Iris pigment epithelial cell (primary cell): ENCODE results near the gene NLGN1.
"Not testable (repeated sequence)": the region's sequence is repeated elsewhere in the genome, so short reads cannot be mapped to it uniquely, and the experiment has no call there.

Source experiments
- DNase-seq: peaks from one replicate; pipeline ENCODE4 v3.0.0-alpha.2; 2011; ENCODE audit warnings: low read depth

Gene NLGN1

GRCh38 chr3:173553635-173554280 is 156.2 kb downstream of the NLGN1 start:
- DNase-seq, result peak; percentile 36

- no peak for DNase-seq
These were observed 159.0 kb downstream of the NLGN1 start for GRCh38 chr3:173556546-173556945.

GRCh38 chr3:173567997-173568396 is 170.5 kb downstream of the NLGN1 start:
- DNase-seq, result no peak

- no peak for DNase-seq
These were observed 171.1 kb downstream of the NLGN1 start for GRCh38 chr3:173568623-173569022.

- DNase-seq, result no peak
These were observed 186.0 kb downstream of the NLGN1 start for GRCh38 chr3:173583496-173583895.

- peak; percentile 21 for DNase-seq
These were observed 186.7 kb downstream of the NLGN1 start for GRCh38 chr3:173584093-173584837.

GRCh38 chr3:173584838-173585831 is 187.6 kb downstream of the NLGN1 start:
- DNase-seq, result peak; percentile 28

GRCh38 chr3:173586166-173586565 is 188.6 kb downstream of the NLGN1 start:
- DNase-seq, result no peak

GRCh38 chr3:173587055-173587454 is 189.5 kb downstream of the NLGN1 start:
- no peak for DNase-seq

GRCh38 chr3:173588556-173588955 is 191.0 kb downstream of the NLGN1 start:
- DNase-seq, result no peak

- no peak for DNase-seq
These were observed 191.6 kb downstream of the NLGN1 start for GRCh38 chr3:173589116-173589515.

GRCh38 chr3:173591401-173591800 is 193.9 kb downstream of the NLGN1 start:
- no peak for DNase-seq

GRCh38 chr3:173594881-173595280 is 197.3 kb downstream of the NLGN1 start:
- not testable (repeated sequence) for DNase-seq

GRCh38 chr3:173599673-173600072 is 202.1 kb downstream of the NLGN1 start:
- DNase-seq, result no peak

GRCh38 chr3:173614522-173614921 is 217.0 kb downstream of the NLGN1 start:
- no peak for DNase-seq

GRCh38 chr3:173615661-173616060 is 218.1 kb downstream of the NLGN1 start:
- DNase-seq, result no peak

- no peak for DNase-seq
These were observed 219.9 kb downstream of the NLGN1 start for GRCh38 chr3:173617490-173617889.

- DNase-seq, result no peak
These were observed 220.6 kb downstream of the NLGN1 start for GRCh38 chr3:173618148-173618547.

GRCh38 chr3:173618703-173619102 is 221.2 kb downstream of the NLGN1 start:
- DNase-seq, result no peak

GRCh38 chr3:173622166-173622565 is 224.6 kb downstream of the NLGN1 start:
- DNase-seq, result peak; percentile 2

- DNase-seq, result no peak
These were observed 226.5 kb downstream of the NLGN1 start for GRCh38 chr3:173624086-173624485.

- DNase-seq, result no peak
These were observed 233.3 kb downstream of the NLGN1 start for GRCh38 chr3:173630849-173631248.
